GOT3 (cell line): Measurements from ENCODE around the gene C14orf180.

ENCODE experiments used
- DNase-seq: peaks from one replicate; lab custom pipeline; 2025; ENCODE audit warnings: mixed read lengths; lab: John Stamatoyannopoulos, UW

Gene C14orf180

DNA sequence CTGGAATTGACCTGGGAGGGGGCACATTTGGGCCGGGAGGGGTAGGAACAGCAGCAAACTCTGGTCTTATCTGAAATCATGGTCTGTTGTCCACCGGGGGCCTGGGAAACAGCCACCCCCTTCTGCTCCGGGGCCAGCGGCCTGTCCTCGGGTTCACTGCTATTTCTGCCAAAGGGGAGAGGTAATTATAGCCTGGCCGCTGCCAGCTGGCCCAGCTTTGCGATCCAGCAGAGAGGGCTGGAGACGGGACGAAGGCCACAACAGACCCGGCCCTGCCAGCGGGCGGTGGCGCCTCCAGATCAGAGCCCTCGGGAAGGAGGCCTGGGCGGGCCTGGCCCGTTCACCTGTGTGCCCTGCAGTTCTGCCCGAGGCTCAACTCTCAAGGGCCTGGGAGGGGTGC lies at the start of gene C14orf180:
Gene C14orf180, plus strand, starts transcription at position 258 of the 400 bp plus-strand sequence. CDS start 6,667 bp downstream, outside the sequence.
- no peak for DNase-seq

DNA sequence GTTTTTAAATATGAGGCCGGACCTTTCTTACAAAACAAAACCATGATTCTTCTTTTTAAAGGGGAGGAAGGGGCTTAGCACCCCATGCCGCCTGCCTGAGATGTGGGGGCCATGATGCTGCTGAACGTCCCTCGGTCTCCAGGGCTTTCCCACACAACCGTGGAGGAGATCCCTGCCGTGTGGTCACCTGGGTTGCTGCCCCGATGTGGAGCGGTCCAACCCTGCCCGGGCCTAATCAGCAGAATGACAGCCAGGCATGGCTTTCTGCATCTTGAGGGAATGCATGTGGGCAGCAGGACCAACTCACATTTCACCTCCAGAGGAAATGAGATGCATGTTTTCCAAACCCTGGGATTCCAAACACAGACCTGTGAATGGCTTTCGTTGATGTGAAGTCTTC lies 48.9 kb upstream of the C14orf180 start:
- no peak for DNase-seq

DNA sequence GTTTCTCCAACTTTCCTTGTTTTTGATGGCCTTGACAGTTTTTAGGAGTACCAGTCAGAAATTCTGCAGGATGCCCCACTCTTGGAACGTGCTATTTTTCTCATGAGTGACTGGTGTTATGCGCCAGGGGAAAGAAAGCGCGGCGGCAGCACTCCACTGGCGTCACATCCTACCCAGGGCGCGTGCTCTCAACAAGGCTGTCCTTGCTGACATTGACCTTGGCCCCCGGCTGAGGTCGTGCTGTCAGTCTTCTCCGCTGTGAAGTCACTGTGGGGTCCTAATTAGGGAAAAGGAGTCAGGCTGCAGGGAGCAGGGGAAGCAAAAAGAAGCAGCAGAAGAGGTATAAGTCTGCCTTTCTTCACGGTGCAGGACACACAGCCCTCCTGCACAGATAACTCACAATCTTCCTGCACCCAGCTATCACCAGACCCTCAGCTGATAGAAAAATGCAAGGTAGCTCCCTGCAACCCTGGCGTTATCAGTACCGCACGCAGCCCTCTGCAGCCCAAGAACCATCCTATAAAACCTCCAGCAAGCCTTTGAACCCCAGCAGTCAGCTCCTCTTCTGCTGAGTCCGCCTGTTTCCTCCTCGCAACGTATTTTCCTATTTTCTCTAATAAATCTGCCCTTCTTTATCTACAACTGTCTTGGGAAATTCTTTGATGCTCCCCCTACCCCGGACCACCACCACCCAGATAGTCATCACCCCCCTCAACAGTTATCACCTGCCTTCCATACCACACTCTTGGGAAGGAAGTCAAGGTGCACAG lies 48.0 kb upstream of the C14orf180 start:
- DNase-seq = no peak

DNA sequence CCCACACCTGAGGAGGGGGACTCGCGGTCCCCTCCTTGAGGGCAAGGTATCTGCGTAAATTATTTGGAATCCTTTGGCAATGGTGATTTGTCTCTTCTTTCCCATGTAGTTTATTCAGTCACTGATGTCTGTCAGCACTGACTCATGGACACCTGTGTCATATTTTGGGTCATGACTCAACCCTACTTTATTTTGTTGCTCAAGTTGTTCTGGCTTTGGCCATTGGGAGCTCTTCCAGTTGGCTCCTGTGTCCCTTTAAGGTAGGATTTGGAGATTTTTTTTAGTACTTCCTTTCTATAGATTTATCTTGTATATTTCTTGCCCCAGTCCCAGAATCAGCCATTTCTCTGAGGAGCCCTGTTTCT lies 47.4 kb upstream of the C14orf180 start:
- DNase-seq = no peak

DNA sequence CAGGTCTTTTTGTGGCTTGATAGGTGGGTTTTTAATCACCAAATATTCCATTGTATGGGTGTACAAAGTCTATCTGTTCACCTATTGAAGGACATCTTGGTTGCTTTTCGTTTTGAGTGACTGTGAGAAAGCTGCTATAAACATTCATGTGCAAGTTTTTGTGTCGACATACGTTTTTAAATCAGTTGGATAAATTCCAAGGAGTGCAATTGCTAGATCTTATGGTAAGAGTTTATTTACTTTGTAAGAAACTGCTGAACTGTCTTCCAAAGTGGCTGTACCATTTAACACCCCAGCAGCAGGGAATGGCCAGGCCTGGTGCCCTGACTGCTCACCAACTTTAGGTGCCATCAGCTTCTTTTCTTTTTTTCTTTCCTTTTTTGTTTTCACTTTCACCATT lies 45.5 kb upstream of the C14orf180 start:
- no peak for DNase-seq

DNA sequence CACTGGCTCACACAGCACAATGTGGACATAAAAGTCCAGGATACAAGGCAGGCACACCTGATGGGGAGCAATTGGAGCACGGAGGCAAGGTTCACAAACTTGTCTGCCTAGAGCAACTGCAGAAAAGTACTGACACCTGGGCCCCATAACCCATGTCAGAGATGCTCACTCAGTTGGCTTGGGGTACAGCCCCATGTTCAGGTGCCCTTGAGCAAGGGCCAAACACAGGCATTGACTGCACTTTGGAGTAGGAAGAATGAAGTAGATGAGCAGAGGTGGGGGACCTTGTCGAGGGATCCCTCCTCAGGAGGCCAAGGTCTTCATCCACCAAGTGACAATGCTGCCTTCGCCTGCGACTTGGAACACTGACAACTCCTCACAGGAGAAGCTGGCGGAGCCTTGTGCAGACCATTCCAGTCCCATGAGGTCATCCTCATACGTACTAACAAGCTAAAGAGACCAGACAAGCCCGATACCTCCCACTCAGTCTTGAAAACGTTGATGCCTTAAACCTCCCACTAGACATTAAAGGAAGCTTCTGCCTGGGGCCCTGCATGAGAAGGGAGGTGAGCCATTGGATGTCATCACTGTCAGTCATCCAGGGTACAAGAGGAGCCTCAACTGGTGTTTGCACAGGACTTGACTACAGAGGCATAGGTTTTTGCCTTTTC lies 42.5 kb upstream of the C14orf180 start:
- DNase-seq = no peak

DNA sequence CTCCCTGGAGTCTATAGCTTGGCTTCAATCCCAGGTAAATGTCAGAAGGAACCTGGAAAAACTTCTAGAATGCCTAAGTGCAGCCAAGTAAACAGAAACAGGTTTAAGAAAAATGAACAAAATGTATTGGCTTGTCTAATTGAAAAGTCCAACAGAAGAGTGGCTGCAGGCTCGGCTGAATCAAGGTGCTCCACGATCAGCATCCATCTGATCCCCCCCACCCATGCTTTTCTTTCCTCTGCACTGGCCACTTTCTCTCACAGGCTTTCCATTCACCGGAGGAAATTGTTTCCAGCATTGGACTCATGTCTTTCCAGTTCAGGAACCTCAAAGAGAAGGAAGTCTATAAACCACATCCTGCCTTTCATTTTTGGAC lies 42.0 kb upstream of the C14orf180 start:
- DNase-seq = no peak

DNA sequence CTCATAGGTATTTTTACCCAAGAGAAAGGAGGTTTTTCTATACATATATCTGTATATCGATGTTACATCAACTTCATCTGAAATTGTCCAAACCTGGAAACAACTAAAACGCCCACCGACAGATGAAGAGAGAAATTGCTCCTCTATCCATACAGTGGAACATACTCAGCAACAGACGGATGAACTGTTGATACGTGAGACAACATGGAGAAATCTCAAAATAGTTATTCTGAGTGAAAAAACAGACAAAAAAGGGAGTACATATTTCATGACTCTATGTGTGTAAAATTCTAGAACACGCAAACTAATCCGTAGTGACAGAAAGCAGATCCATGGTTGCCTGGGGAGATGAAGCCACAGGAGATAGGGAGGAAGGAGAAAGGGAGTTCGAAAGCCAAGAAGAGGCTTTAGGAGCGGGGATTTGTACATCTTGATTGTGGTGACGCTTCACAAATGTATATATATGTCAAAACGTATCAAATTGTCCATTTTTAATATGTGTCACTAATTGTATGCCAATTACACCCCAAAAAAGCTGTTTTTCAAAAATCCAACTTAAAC lies 37.6 kb upstream of the C14orf180 start:
- DNase-seq = no peak

DNA sequence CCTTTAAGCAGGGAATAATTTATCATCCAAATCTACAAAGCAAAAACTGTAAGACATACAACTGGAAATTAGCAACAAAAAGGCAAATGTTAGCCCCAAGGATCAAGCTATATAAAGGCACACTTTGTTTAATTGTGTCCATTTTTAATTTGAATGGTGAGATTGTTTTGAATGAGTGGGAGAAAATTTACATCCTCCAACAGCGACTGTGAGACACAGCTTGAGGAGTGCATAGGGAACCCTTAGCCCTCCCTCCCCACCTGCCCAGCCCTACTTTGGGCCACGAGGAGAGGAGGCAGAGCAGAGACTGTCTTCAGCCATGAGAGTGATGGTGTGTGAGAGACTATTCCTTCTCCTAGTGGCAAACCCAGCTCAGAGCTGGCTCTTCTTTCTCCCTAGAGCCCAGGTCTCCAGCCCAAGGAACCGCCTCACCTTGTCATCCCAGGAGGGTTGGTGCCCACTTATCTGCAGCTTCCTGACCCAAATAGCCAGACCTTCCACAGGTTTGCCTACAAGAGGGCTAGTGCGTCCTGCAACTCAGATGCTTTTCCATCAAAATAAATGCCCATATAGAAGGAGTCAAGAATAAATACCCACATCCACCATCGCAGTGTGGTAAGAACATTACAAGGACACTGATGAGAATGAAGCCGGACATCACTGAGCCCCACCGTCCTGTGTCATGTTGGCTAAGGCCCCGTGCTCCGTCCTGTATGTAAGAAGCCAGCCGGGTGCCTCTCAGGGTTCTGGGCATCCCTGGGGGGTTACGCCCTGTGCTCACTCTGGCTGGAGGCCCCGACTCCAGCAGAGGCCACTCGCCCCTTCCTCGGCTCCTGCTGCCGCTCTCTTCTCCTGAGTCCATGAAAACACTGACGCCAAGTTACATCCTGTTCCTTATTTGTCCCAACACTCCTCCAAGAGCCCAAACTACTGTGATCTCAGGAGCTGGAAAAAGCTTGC lies 36.4 kb upstream of the C14orf180 start:
- DNase-seq = no peak

DNA sequence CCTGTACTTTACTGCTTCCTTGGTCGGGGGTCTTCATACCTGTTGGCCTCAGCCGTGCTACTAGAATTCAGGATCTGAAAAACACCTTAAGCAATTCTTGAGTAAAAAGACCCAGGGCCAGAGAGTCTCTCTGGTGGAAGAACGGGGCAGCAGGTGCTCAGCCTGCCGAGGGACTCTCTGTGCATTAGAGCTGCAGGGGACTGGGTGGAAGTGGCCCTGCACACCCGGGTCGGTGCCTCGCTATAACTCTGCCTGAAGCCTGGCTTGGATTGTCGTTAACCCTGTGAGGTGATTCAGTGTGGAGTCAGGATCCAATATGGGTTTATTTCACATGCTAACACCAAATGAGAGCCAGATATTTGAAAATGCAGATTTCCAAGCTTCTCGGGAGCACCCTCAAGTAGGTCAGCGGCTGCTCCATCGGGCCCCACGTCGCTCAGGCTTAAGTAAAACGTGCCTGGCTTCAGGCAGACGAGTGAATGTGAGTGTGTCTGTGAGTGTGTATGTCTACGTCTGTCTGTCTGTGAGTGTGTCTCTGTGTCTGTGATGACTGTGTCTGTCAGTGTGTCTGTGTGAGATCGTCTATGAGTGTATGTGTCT lies 35.1 kb upstream of the C14orf180 start:
- DNase-seq = no peak

DNA sequence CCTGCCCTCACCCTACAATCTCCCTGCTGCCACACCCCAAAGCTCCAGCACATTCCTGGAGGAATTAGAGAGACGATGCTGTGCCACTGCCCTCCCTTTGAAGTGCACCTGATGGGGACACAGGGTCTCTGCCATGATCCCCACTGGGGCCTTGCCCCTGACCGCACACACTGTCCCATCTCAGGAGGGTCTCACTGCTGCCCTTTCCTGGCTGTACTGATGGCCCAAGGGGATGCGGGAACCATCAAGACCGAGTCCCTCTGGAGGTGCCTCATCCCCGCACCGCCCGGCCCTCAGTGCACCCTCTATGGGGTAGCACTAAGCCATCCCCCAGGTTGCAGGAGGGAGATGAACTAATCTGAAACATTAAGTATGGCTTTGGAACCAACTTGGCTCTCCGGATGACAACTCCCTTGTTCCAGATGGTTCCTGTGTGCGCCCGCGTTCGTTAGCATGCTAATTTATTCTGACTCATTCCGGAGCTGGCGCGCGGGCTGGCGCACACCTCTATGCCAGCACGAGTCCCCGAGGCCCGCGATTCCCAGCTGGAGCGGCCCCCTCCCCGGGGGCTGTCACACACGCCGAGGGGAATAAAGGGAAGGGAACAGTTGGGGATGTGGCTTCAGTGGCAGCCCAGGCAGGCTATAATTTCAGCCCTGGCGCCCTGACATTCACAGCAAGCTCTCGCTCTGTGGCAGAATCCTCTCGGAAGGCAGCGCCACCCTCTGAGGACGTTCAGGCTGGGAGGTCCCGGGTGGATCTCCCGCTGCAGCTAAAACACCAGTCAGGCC lies 34.2 kb upstream of the C14orf180 start:
- DNase-seq = no peak

DNA sequence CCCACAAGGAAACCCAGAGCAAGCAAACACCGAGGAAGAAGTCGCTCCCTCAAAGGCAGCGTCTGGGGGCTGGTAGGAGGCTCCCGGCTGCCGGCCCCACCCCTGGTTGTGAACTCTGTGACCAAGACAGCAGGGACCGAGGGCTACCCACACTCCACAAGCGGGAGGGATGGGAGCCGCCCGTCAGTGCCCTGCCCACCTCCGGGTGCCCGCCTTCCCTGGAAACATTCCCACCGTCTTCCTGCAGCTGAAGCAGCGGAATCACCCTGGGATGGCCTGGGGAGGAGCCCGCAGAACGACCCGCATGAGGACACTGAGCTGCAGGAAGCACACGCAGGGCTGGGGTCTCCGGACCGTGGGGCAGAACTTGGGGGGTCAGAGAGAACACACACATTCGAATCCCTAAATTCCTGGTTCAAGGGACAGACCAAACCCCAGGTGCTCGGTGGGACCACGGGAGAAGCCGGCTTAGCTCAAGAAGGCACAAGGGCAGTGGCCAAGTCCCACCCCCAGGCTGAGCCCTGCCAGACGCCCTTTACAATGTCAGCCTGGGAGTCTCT lies 33.5 kb upstream of the C14orf180 start:
- no peak for DNase-seq

DNA sequence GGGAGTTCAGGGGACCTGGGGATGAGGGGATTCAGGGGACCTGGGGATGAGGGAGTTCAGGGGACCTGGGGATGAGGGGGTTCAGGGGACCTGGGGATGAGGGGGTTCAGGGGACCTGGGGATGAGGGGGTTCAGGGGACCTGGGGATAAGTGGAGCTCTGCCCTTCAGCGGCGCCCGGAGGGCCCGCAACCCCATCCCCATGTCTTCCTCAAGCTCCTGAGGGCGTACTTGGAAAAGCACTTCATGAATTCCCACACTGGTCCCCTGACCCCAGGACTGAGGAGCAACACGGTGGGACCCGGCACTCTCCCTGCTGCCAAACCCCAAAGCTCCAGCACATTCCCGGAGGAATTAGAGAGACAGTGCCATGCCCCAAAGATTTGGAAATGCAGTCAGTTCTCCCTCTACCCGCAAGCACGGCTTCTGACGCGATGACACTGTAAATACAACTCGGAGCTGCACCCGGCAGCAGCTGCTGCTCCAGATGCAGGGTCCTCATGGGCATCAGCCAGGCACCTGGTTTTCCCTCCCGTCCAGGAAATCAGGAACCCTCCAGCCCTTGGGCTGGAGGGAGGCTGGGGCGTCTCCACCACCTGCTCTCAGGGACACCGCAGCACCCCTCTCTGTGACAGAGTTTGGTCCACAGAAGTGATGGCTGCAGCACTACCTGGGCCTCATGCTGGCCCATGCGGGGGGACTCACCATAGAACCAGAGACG lies 32.8 kb upstream of the C14orf180 start:
- no peak for DNase-seq

DNA sequence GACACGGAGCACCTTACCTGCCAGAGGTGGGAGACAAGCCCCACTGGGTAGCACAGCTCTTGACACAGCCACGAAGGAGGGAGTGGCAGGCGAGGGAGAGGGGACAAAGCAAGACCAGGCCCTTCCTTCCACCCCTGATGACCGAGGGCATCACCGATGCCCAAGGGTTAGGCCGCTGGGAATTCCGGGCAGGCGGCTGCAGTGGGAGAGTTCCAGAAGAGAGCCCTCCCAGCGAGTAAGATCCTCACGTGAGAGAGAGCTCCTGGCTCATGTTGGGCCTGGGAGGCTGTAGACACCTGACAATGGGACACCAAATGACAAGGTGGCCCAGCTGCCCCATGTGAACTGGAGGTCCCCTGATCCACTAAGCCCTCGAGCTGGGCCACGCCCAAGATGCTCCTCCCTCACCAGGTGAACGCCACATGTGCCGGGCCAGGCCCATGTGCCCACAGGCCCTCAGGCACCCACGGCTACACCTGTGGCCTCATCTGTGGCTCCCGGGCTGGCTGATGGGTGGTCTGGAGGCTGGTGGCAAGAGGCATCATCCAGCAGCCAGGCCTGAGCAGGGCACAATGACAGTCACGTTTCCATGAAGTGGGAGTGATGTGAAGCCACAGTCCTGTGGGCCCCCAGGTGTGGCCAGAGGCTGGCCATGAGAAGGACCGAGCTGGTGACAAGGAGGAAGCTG lies 32.1 kb upstream of the C14orf180 start:
- DNase-seq = no peak

DNA sequence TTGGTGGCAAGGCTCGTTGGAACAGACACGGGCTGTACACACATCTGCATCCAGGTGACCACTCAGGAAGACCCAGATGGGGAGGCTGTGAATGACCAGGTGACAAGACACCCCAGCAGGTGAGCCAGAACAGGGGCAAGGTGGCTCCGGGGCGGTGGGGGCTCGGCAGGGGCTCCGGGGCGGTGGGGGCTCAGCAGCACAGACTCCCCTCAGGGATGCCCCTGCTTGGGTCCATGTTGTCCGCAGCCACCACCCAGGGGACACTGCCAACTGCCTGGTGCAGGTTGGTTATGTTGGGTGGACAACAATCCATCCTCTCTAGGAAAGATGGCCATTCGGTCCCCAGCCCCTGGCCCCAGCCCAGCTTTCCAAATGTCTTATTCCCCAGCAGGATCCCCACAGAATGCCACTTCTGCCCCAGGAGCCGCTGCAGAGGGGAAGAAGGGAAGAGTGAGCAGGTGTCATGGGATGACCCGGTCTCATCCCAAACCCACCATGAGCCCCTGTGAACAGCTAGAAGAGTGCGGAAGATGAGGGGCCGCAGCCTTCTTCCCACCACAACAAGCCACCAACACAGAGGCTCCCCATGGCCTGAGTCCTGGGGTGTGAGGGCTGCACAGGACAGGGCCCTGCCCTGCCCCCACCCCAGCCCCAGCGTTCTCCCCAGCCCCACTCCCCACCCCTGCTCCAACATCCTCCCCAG lies 31.4 kb upstream of the C14orf180 start:
- no peak for DNase-seq

DNA sequence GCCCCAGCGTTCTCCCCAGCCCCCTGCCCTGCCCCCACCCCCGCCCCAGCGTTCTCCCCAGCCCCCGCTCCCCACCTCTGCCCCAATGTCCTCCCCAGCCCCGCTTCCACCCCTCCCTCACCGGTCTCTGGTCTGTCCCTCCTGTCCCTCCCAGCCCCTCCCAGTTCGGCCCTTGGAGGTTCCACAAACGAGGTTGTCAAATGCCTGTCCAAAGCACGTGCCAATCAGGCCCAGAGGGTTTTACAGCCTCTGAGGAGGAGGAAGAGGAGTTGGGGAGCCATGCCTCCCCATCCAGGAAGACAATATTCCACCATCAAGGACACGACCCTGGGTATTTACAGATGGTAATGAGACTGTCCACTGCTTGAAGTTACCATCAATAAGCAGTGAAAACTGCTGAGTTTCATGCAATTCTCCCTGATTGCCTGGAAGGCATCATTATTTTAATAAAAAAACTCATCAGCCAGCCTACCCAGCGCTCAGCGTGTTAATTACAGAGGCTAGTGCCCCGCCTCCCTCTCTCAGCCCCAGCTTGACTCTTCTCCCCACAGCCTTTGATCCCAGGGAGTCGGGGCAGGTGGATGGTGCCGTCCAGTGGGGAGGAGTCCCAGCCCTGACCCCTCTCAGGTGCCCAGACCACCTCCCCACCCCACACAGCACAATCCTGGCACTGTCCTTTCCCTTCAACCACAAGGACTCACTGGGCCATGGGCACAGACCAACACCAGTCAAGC lies 30.6 kb upstream of the C14orf180 start:
- no peak for DNase-seq

DNA sequence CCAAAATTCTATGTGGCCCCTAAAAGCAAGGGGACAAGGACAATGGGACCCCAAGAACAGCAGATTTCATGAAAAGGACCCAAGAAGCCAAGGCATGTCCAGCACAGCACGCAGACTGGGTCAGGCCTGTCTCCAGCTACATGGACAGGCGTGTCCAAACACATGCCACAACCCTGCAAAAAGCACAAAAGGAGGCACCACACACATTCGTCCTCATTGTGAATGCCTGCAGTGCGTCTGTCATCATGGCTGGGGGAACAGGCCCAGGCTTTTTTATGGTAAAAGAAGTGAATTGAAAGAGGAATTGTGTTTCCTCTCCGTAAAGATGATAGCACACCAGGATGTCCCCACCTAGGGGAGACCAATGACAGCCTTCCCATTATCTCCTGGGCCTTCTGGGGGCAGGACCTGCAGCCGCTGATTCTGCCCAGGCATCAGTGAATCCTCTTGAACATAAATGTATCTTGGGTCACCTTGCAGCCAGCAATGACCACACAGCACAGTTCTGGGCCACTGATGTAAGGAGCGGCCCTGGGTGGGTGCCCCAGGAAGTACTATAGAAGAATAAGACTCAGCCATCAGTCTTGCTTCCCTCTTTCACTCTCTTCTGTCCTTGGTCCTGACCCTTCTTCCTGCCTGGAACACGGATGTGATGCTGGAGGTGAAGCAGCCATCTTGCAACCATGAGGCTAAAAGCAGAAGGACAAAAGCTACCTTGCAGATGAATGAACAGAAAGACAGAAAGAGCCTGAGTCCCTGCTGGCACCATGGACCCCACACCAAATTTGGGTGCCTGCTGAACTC lies 29.8 kb upstream of the C14orf180 start:
- no peak for DNase-seq
